Kidney (tissue), 14 donors: ENCODE results near the gene EGFLAM. TPM values are rescaled to one million over a fixed set of nuclear protein-coding genes. Genes with fewer than 3 reads are reported as not detected.

Experiments
- DNase-seq, 5 donors: peaks; one replicate each; pipeline ENCODE4 v3.0.0-alpha.2; 2013 to 2020
- FAIRE-seq: peaks from 2 replicates; lab custom pipeline; 2012; peaks lifted over from hg19 to GRCh38; lab: Jason Lieb, UNC
- H3K27ac ChIP-seq, 2 donors: one replicate each; pipeline ENCODE4 v1.7.0; 2013; ENCODE audit warnings: low read depth in 2 of 2, low read length in 2 of 2, inconsistent platforms in 1 of 2
- H3K27me3 ChIP-seq: one replicate; pipeline ENCODE4 v1.7.1; 2013; ENCODE audit warnings: low read length, inconsistent platforms; ENCODE audit not compliant: control insufficient read depth, insufficient read depth
- H3K36me3 ChIP-seq, 3 donors: one replicate each; pipeline versions ENCODE4 v1.7.0 to v1.7.1; 2013; ENCODE audit warnings: low read length in 3 of 3, control low read depth in 1 of 3, inconsistent platforms in 1 of 3; ENCODE audit not compliant: insufficient read depth in 3 of 3, control insufficient read depth in 2 of 3
- H3K4me1 ChIP-seq, 3 donors: one replicate each; pipeline versions ENCODE4 v1.7.0 to v1.7.1; 2013; ENCODE audit warnings: low read length in 3 of 3, inconsistent platforms in 1 of 3, low read depth in 1 of 3; ENCODE audit not compliant: control insufficient read depth in 2 of 3, insufficient read depth in 2 of 3
- H3K4me3 ChIP-seq, 3 donors: one replicate each; pipeline versions ENCODE4 v1.7.0 to v1.8.1; 2013; ENCODE audit warnings: low read length in 3 of 3, control low read depth in 1 of 3, inconsistent platforms in 1 of 3
- H3K9ac ChIP-seq, 3 donors: one replicate each; pipeline versions ENCODE4 v1.7.0 to v1.7.1; 2013; ENCODE audit warnings: low read length in 3 of 3, control low read depth in 1 of 3, inconsistent platforms in 1 of 3
- H3K9me3 ChIP-seq, 3 donors: one replicate each; pipeline versions ENCODE4 v1.7.0 to v1.7.1; 2013; ENCODE audit warnings: low read length in 3 of 3, control low read depth in 1 of 3, inconsistent platforms in 1 of 3; ENCODE audit not compliant: control insufficient read depth in 2 of 3, insufficient read depth in 1 of 3
- CTCF ChIP-seq: IDR thresholded peaks from 3 replicates; pipeline ENCODE4 v1.5.1; 2012; ENCODE audit warnings: mild to moderate bottlenecking, moderate library complexity, borderline replicate concordance; ENCODE audit not compliant: insufficient read depth; ENCODE audit errors: extremely low read depth
- intact Hi-C: fragments of 100-400 bp; cut with DNase I; formaldehyde crosslinking; loops from one replicate; pipeline ENCODE4 v1.11.1; 2022
- polyA plus RNA-seq: library from polyadenylated mRNA; stranded (reverse); fragments of 350-450 nt; fragmentation: Illumina TruSeq; extraction: RNeasy Lipid Tissue Mini Kit (QIAGEN cat#74804); gene quantifications from one replicate; pipeline ENCODE4 v1.2.3, GENCODE V29; 2014; ENCODE audit warnings: low read depth, low replicate concordance; ENCODE audit not compliant: insufficient read depth
- total RNA-seq: library from RNA; stranded (reverse); fragmentation: NEBNext Ultra II Directional; extraction: Animal tissue kit (Norgen Biotek cat#: 25700); gene quantifications from one replicate; pipeline ENCODE4 v1.2.1, GENCODE V29; 2021
- donor health status: control.
- donor health status: control.
- donor health status: control.
- donor health status: control.
- donor health status: control.
- donor health status: DM: yes; HTN: yes; CAD: no.
- donor health status: Normal renal cell carcinoma (clear cell type).

EGFLAM gene
- total and polyA plus RNA-seq, 2 donors from 2014 or later: 5.1 to 5.9 TPM

- H3K36me3 ChIP-seq: no peaks in the 10 kb centered on the region
- no peak overlapping the region for H3K9ac ChIP-seq
- TF ChIP-seq CTCF: no peak
- H3K4me3 ChIP-seq: no peak overlapping the region
- H3K9me3 ChIP-seq: no peaks in the 10 kb centered on the region
- no peaks in the 10 kb centered on the region for H3K27me3 ChIP-seq
- FAIRE-seq (no peak), DNase-seq (no peak)
- no peak overlapping the region for H3K27ac ChIP-seq
- no peaks in the 10 kb centered on the region for H3K4me1 ChIP-seq
- intact Hi-C loops: no loop called here
Observed at GRCh38 chr5:38375423-38375822, 117.1 kb downstream of the EGFLAM start.

GRCh38 chr5:38376404-38376803, 118.0 kb downstream of the EGFLAM start:
- intact Hi-C loops: no loop called here
- DNase-seq: no peak
- Histone ChIP-seq H3K27me3 (no peaks in the 10 kb centered on the region), H3K27ac (no peak overlapping the region), H3K4me1 (no peaks in the 10 kb centered on the region), H3K9me3 (no peaks in the 10 kb centered on the region), H3K9ac (no peak overlapping the region), H3K4me3 (no peak overlapping the region), H3K36me3 (no peaks in the 10 kb centered on the region)
- FAIRE-seq: no peak
- no peak for TF ChIP-seq CTCF

DNA sequence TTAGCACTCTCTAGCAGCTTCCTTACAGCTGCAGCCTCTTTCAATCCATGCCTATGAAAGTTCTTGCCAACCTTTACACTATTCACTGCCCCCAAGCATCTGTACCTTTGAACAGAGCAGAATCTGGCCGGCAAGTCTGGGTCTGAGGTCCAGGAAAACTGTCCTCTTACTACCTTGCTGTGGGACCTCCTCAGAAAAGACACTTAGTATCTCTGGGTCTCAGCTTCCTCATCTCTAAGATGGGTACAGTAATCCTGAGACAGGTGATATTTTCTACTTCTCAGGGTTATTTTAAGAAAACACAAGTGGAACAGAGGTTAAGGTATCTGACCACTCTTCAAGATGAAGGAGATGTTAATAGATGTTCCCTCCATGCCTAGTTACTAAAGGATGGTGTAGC, 120.2 kb downstream of the EGFLAM start:
- Histone ChIP-seq H3K36me3 (no peaks in the 10 kb centered on the region), H3K9ac (no peak overlapping the region), H3K4me3 (no peak overlapping the region), H3K27ac (no peak overlapping the region), H3K27me3 (no peaks in the 10 kb centered on the region), H3K9me3 (no peaks in the 10 kb centered on the region), H3K4me1 (no peaks in the 10 kb centered on the region)
- intact Hi-C loops: no loop called here
- TF ChIP-seq CTCF: no peak
- DNase-seq: no peak
- FAIRE-seq: no peak

DNA sequence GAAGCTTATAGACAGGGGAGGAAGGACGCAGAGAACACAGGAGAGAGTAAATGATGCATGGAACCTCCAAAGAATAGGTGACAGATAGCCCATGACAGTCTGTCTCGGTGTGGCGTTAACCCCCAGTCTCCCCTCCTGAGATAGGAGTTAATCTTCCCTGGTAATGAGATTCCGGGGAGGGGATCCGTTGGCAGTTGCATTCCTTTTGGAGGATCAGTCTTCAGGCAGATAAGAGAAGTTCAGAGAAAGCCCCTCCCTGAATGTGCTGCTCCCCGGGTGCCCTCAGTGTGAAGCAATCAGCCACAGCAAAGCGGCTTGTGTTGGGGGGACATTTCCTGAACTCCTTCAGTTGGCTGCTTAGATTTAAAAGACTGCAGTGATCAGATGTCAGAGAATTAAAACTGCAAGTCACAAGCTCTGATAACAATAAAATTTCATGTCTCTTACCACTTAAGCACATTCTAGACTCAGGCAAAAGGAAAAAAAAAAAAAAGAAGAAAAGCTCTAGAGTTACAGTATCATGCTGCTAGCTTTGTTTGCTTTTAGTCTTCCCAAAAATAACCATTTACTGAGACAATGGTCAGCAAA, 121.1 kb downstream of the EGFLAM start:
- FAIRE-seq: no peak
- no peak for TF ChIP-seq CTCF

More for the DNA sequence above, 121.1 kb downstream of the EGFLAM start:
- H3K36me3 ChIP-seq: no peaks in the 10 kb centered on the region
- H3K4me1 ChIP-seq: no peaks in the 10 kb centered on the region
- H3K9me3 ChIP-seq: no peaks in the 10 kb centered on the region
- no peaks in the 10 kb centered on the region for H3K27me3 ChIP-seq
- intact Hi-C loops: no loop called here
- H3K9ac ChIP-seq: no peak overlapping the region
- DNase-seq: peak in 4 of 5 donors; percentile 53 to 69 (median 68)
- no peak overlapping the region for H3K27ac ChIP-seq
- H3K4me3 ChIP-seq: no peak overlapping the region
